ENCODE measurements around the gene OR5W2.
"Not testable (repeated sequence)": the region's sequence is repeated elsewhere in the genome, so short reads cannot be mapped to it uniquely, and the experiment has no call there.

OR5W2 gene

DNA sequence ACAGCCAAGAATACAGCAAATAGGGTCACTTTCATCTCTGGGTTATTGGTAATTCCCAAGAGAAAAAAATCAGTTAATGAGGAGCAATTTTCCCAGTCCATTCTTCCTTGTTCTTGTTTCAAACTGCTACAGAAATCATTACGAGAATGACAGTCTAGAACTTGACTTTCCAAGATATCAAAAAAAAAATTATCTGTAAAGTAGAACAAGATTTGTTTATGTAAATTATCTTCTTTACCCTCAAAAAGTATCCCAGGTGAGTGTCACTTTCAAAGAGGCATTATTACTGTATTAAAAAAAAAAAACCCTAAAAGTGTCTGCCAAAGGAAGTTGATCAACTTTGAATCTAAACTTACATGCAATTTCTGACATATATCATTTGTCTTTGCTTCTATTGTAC lies at the start of gene OR5W2:
TSS of gene OR5W2 (minus strand) at position 101 of the 400 bp plus-strand sequence. CDS start at position 101, 0 bp downstream.
- no peak for DNase-seq (ENCODE audit: low spot score)

DNA sequence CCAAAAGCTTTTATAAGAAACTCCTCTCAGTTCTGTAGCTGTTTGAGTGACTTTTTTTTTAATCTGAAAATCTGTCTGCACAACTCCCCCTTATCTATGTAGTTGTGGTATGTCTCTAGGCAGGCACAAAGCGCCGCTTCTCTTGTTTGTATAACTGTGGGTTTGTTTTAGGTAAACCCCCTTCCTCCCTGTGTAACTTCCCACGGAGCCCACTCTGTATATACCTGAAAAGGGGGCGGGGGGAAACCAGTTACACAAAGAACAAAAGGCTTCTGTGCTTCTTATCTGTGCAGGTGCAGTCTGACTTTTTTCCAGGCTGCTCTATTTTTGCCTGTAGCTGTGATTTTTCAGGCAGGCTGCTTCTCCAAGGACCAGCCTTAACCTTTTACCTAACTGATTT lies 42.1 kb upstream of the OR5W2 start:
- DNase-seq (ENCODE audit: low spot score) = no peak

DNA sequence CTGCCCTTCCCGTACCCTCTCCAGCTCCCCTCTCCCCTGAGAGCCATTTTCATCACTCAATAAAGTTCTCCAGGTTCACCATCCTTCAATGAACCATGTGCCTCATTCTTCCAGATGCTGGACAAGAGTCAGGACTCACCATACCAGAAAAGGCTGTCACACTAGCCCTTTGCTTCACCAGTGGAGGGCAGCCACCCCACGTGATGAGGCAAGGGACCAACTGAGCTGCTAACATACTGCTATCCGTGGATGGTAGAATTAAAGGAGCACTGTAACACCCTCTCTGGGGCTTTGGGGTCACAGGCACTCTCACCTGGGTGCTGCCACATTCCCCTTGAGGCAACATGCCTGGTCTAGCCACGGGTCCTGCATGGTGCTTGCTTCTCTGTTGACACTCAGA lies 34.9 kb upstream of the OR5W2 start:
- DNase-seq (ENCODE audit: low spot score) = no peak

DNA sequence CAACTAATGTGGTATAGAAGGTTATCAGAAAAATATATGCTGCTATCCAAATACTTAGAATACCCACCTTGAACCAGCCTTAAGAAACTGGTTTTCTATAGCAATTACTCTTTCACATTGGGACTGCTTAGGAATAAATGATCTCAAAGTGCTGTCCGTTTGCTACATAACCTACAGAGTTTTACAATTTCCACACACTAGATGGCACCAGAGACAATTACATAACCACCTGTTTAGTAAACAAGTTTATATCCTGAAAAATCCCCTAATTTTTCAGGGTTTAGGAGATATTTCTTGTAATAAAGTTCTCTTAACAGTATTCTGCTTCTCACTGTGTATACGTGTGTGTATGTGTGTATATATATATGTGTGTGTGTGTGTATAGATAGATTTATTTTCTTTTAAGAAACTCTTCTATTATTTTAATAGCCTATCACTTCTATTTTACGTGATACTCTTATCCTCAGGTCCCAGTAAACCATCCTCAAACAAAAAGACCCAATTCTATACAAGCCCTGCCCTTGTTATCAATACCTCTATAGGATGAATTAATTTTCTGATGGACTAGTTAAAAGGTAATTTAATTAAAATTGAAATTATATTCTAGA lies 28.5 kb upstream of the OR5W2 start:
- peak; percentile 52 for DNase-seq (ENCODE audit: low spot score)

DNA sequence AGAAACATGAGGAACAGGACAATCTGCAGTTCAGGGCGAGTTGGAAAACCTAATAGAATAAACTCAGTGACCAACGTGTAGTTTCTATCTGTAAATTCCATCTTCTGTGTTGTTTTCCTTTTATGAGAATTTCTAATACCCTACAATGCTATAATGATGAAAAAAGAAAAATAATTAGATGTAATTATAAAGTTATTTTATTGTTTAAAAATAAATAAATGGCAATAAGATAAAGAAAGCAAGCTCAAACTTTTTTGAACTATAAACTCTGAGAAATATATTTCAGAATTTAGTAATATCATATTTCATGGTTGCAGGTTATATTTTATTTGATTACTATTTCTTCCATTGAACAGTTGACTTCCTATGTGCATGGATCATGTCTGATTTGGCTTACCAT lies 21.9 kb upstream of the OR5W2 start, which contains the start of gene OR5I1:
TSS of gene OR5I1 (minus strand) at position 101 of the 400 bp plus-strand sequence. CDS start at position 101, 0 bp downstream.
- DNase-seq (ENCODE audit: low spot score) = no peak

DNA sequence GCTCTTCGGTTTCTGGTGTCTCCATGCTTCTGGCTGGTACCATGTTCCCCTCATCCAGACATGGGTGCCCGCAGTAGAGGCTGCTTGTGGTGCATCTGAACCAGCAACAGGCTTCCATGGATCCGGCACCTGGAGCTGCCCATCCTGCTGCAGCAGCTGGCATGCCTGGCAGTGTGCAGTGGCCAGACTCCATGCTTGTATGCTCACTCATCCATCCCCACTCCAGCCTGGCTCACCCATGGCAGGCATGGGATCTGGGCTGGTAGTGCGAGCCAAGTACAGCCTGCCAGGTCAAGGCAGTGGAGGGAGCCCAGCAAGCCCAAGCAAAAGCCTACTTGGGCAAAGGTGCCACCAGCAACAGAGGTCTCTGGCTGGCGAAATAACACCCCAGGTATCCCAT lies 6.2 kb upstream of the OR5W2 start:
- DNase-seq (ENCODE audit: low spot score) = no peak

DNA sequence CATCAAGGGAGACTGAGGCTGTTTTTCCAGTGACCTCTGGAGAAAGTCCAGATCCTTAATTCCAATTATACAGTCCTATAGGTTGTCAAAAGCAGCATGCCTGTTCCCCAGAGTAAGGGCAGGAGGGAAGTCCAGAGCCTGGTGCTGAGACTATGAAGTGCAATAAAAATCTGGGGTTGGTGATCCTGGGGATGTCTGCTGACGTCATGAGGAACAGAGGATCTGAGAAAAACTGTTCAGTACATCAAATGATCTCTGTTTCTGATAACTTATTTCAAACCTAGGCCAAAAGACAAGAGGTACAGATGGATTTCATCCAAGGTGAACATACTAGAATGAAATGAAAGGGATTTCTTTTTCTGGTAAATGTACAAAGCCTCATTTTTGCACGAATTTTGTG lies 12.1 kb downstream of the OR5W2 start:
- DNase-seq (ENCODE audit: low spot score) = no peak

DNA sequence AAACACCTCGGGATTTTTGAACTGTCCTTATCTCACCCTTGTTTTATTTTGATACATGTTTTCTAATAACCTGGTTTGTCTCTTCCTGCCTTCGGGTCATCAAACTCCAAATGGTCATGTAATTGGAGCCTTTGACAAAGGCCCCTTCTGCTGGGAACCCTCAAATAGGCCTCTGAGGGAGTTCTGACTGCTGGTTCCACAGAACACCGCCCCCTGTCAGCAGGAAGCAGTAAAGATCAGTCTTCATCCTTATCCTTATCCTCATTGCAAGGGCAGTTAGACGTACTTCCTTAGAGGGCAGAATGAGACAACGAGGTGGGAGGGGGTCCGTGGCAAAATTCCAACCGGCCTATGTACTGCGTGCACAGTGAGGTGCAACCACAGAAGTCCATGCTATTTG lies 19.2 kb downstream of the OR5W2 start:
- DNase-seq (ENCODE audit: low spot score) = no peak

DNA sequence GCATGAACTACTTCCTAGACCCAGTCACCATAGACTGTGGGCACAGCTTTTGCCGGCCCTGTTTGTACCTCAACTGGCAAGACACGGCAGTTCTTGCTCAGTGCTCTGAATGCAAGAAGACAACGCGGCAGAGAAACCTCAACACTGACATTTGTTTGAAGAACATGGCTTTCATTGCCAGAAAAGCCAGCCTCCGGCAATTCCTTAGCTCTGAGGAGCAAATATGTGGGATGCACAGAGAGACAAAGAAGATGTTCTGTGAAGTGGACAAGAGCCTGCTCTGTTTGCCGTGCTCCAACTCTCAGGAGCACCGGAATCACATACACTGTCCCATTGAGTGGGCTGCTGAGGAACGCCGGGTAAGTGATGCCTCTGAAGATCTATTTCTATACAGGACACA lies 28.9 kb downstream of the OR5W2 start:
- DNase-seq (ENCODE audit: low spot score) = not testable (repeated sequence)

DNA sequence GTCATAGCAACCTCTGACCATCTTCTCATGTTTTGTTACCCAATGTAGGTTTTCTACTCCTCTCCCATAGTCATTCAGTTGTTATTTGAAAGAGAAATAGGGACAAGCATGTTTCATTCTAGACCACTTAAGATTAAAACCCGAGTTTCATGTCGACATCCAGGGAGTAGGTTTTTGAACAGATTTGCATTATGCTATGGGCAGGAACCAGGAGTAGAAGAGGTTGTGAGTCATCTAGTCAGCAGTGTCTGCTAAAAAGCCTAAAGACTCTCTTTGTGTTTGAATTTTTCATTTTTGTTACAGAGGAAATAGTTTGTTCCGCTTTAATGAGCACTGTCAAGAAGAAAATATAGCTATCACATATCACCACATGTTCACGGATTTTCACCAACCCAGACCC lies 29.4 kb downstream of the OR5W2 start:
- not testable (repeated sequence) for DNase-seq (ENCODE audit: low spot score)

DNA sequence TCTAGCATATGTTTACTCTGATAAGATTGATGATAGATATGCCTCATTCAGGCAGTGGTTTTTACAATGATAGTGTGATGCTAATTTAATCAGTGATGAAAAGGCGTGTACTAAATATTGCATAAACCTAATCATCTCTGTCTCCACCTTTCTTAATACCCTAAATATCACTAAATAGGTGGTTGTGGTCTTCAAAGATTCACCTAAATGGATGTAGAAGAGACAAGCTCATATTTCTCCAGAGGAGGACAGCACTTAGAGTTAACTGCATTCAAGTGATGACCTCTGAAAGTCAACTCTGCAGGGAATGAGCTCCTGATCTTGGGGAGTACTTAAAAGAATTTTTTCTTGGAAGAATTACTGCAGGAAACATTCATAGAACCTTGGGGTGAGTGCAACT lies 31.4 kb downstream of the OR5W2 start, which contains the start of gene TRIM51:
TSS of gene TRIM51 (plus strand) at position 301 of the 400 bp plus-strand sequence. CDS start 2,132 bp downstream, outside the sequence.
- DNase-seq (ENCODE audit: low spot score) = not testable (repeated sequence)

DNA sequence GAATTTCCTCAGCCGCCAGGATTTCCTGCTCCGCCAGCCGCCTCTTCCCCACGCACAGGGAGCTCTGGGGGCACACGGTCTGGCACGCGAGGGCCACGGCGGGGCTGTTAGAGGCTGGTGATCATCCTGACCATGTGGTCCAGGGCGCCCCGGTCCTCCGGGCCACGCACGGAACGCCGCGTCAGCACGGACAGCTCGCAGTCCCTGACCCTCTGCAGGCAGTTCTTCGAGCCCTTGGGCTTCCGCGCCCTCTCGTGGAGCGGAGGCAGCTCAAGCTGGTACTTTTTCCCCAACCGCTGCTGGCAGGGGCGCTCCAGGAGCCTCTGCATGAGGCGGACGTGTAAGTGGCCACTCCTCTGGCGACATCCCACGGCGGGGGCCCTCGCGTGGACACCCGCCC lies 41.2 kb downstream of the OR5W2 start:
- not testable (repeated sequence) for DNase-seq (ENCODE audit: low spot score)

DNA sequence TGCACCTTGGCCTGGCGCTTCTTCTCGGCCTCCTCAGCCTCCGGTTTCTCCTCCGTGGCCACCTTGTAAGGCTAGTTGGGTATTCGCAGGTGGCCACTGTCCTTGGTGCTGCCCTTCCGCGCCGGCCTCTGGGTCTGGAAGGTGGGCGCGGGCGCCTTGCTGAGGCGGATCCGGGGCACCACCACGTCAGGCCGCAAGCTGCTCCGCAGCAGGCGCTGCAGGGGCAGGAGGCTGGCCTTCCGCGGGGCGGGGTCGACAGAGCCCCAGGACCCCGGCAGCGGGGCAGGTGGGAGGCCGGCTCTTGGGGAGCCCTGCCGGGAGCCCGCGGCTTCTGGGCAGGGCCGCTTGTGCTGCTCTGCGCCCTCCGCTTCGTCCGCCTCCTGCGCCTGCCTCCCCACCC lies 41.7 kb downstream of the OR5W2 start:
- DNase-seq (ENCODE audit: low spot score) = not testable (repeated sequence)

DNA sequence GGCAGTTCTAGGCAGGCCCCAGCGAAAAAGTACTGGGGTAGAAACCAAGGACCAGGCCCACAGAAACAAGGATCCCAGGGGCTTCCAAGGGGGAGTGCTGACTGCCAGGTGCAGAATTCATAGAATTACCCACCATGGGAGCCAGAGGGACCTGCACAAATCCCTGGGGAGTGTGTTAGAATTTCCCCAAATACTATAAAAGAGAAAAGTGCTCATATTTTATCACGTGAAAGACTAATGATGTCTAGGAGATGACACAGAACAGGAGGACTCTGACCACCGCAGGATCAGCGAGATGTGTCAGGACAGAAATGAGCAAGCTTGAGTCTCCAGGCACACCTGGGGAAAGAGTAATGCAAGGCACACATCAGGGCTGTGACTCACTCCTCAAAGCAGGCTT lies 47.0 kb downstream of the OR5W2 start:
- not testable (repeated sequence) for DNase-seq (ENCODE audit: low spot score)

Measured in SW480 (cell line).